Putamen (tissue), 1 donor: ENCODE results near the gene RACGAP1.

ENCODE experiments used
- DNase-seq: peaks from one replicate; pipeline ENCODE4 v3.0.0-alpha.2; 2016; ENCODE audit warnings: low spot score

Gene RACGAP1

GRCh38 chr12:50056639-50056976, 31.3 kb upstream of the RACGAP1 start:
- no peak for DNase-seq

- peak; percentile 87 for DNase-seq
Observed at GRCh38 chr12:50055831-50056638, 30.7 kb upstream of the RACGAP1 start.

DNA sequence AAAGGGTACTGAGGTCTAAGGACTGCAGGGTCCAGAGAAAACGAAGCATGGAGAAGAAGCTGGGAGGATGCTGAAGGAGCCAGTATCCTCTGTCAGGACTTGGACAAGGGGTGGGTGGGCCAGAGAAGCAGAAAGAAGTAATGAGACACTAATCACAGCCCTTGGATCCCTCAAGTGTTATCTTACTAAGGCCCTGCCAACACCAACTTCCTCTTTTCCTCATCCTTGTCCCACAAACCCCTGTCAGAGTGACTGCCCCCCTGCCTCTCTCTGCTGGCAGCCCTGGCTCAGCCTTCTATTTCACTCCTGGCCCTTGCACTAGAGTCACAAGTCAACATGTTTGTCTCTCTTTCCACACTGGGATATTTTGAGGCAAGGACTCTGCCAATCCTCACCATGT, 28.3 kb upstream of the RACGAP1 start:
- DNase-seq = no peak

DNA sequence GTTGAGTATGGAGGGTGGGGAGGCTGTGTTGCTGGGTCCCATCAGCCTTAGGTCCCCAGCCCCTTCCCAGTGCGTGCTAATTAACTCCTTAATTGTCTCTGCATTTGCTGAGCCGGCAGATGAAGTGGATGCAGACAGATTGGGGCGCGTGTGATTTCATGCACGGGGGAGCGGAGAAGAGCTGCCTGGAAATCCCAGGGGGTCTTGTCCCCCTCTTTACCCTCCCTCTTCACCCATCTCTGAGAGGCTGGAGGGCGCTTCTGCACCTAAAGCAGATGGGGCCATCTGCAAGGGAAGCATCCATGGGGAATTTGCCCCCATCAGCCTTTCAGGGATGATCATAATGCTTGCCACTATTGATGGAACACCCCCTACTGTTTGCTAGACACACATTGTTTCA, 27.7 kb upstream of the RACGAP1 start:
- no peak for DNase-seq

DNA sequence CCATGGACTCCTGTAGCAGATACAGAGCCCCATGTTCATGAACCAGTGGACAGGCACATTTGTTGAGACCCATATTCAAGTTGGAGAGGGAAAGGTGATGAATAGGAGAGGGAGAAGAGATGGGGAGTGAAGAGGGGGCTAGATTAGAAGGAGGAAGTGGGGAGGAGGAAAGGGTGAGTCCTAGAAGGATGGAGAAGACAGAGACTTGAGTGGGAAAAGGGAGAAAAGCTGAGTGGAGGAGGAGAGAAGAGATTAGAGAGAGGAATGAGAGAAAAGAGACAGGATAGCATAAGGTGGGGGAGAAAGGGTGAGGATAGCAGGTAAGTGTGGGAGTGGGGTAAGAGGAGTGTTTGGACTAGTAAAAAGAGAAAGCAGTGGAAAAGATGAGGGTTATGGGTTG, 27.2 kb upstream of the RACGAP1 start:
- DNase-seq = no peak

DNA sequence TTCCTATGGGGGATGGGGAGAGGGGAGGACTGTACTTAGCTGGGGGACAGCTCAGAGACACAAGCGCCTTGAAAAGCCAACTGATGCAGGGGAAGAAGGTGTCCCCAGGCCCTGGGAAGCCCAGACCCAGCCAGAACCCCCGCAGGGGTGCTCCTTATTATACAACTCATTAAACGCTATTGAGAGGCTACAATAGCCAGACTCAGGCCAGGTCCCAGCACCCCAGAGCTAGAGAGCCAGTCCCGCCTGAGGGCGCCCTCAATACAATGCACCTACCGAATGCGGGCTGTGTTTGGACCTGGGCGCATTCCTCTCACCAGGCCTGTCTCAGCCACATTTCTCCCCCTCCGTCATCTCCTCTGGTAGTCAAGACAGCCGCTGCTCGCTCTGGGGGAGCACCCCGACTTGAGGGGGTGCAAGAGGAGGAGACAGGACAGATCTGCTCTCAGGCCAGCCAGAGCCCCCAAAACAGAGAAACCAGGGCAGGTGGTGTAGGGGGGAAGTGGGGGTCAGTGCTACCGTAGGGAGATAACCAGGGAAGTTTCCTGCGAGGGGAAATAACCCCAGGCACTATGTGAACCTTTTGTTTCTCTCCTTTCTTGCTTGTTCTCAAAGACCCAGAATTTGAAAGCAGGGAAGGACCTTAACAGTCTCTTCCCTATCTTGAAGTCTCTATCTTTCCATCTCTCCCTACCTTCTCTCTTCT, 26.0 kb upstream of the RACGAP1 start:
- DNase-seq = no peak

- DNase-seq = no peak
Observed at GRCh38 chr12:50050410-50051098, 25.3 kb upstream of the RACGAP1 start.

DNA sequence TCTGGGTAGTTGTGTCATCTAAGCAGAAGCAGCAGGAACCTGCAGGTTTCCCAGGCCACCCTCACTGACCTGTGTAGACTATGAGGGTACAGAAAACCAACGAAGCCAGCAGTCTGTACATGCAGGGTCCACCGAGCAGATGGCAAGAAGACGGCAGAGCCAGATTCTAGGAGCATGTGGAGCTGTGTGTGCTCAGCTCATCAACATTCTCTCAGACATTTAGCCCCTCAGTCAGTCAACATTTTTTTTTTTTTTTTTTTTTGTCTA, 24.8 kb upstream of the RACGAP1 start:
- DNase-seq = no peak

DNA sequence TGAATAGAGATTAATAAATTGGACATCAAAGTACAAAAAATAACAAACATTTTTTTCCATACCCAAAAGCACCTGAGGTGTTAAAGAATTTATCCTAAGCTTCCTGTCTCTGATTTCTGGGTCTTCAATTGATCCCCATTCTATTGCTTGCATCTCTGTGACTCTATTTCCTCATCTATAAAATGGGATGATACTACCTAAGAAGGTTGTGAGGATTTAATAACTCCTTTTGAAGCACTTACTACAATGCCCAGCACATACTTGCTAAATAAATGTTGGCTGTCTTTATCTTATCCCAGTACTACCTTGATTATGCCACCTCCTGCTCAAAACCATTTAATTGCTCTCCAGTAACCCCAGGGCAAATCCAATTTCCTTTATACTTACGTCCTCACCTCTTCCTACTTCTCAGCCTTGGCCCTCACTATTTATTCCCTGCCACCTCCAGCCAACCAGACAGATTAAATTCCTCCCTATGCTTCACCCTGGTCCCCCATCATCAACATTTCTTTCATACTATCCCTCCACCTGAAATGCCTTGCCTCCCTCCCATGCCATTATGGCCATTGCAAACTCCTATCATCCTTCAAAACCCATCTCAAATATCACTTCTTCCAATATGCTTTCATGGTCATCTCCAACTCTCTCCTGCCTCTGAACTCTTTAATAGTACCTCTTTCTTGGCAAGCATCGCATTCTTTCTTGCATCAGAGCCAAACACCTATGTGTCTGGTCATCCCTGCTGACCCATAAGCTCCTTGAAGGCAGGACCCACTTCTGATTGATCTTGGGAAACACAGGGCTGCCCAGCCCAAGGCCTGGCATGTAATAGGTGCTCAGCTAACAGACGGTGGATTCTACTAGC, 24.2 kb upstream of the RACGAP1 start:
- DNase-seq = no peak

DNA sequence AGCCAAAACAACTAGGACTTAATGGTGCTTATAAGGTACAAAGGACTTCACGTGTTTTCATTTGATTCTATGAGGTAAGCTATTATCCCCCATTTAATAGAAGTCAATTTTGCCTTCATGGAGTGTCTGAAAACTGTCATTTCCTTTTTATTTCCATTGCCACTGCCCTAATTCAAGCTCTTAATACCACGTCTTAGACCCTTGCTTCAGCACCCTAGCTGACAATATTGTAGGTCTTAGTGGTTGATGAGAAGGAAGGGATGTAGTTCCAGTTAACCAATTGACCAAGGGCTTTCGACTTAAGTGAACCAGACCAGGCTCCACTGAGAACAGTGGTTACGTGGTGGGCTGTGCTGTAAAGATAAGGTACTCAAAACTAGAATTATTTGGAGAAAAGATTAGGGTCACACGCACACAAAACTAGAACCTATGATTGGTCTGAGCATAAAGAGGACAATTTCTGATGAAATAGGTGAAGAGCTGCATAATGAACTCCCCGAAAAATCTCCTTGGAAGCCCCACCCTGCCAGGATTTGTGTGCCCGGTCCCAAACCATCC, 22.5 kb upstream of the RACGAP1 start:
- no peak for DNase-seq

DNA sequence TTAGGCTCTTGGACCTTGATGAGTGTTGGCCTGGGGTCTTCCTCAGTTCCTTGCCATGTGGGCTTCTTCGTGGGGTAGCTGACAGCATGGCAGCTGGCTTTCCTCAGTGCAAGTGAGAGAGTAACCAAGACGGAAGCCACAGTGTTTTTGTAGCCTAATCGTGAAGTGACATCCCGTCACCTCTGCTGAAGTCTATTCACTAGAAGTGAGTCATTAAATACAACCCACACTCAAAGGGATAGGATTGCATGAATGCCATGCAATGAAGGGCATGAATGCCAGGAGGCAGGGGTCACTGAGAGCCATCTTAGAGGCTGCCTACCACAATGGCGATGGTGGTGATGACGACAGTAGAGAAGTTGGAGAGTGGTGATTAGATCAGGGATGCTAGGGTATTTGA, 18.6 kb upstream of the RACGAP1 start:
- no peak for DNase-seq

DNA sequence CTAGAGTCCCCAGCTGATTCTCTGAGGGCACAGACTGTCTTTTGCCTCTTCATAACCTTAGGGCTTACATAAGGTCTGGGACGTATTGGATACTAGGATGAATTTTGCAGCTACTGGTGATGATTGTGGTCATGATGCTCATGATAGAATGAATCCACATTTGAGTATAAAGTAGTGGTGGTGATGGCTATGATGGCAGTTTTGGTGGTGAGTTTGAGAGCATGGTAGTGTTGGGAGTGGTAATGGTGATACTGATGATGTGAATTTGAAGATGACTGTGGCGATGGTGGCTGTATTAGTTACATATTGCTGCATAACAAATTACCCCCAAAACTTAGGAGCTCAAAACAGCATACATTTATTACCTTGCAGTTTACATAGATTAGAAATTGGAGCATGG, 18.0 kb upstream of the RACGAP1 start:
- no peak for DNase-seq

- no peak for DNase-seq
Observed at GRCh38 chr12:50042693-50043092, 17.4 kb upstream of the RACGAP1 start.

DNA sequence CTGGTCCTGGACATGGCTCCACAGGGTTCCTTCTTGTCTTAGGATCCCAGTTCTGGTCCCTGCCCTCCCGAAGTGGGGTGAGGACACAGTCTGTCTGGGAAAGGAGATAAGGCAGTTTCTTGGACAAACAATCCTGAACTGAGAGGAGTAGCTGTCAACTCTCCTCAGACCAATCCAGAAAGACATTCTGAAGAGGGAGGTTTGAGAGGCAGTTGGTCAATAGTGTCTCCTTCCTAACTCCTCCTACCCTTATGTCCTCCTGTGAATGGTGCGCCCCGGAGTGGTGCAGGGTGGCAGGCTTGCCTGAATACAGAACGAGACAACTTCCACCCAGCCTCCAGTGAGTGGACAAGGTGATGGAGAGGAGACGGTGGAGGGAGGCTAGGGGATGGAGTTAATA, 16.7 kb upstream of the RACGAP1 start:
- no peak for DNase-seq

- DNase-seq = no peak
Observed at GRCh38 chr12:50041062-50041860, 16.0 kb upstream of the RACGAP1 start.

- no peak for DNase-seq
Observed at GRCh38 chr12:50040657-50041056, 15.4 kb upstream of the RACGAP1 start.

- peak; percentile 75 for DNase-seq
Observed at GRCh38 chr12:50039151-50039835, 14.0 kb upstream of the RACGAP1 start.

DNA sequence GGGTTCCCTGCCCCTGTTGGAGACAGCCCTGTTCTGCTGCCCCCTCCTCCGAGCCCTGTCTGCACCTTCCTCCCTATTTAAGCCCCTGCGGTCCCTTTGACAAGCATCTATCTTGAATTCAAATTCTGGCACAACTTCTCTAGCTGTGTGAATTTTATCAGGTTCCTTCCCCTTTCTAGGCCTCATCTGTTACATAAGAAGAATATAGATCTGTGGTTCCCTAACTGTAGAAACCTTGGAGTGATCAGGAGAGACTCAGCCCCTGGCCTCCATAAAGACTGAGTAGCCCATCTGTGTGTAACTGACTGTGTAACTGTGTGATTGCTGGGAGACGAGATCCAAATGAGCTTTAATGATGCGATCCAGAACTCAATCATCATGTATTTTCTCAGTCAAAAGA, 13.0 kb upstream of the RACGAP1 start:
- no peak for DNase-seq

- DNase-seq = no peak
Observed at GRCh38 chr12:50032854-50033581, 7.7 kb upstream of the RACGAP1 start.

- DNase-seq = no peak
Observed at GRCh38 chr12:50032515-50032853, 7.2 kb upstream of the RACGAP1 start.
